Activated T-helper 1 cell treated with anti-CD3 and anti-CD28 coated beads, Interleukin-2, amount 50 U/mL, for 16 hours (primary cell): ENCODE results near the gene ANKRD33B.

Source experiments
- DNase-seq, 2 donors: peaks; one replicate each; pipeline ENCODE4 v3.0.0-alpha.2; 2020; ENCODE audit warnings: low read depth in 1 of 2, low spot score in 1 of 2

Gene ANKRD33B

DNA sequence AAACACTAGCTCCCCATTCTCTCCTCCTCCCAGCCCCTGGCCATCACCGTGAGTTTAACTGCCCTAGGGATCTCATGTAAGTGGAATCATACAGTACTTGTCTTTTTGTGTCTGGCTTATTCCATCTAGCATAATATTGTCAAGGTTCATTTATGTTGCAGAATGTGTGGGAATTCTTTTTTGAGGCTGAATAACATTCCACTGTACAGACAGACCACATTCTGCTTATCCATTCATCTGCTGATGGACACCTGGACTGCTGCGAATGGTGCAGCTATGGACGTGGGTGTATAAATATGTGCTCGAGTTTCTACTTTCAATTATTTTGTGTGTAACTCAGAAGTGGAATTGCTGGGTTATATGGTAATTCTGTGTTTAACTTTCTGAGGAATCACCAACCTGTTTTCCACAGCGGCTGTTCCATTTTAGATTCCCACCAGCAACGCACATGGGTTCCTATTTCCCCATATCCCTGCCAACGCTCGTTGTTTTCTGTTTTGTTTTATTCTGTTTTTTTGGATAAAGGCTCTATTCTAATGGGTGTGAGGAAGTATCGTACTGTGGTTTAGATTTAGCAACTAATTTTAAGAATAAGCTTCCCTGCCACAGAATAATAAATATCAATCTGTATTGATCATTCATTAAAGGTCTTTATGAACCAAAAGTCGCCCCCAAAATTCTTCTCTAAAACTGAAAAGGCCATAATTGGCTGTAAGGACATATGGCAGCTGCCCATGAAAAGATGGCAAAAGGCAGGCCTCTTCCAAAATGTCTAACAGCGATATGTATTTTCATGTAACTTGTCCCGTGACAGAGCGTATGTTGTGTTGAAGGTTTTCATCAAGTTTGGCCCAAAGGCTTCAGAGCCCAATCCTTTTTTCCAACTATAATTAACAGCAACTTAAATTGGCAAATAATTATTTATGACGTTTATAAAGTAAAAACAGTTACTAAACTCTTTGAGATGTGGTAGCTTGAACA, 126.9 kb downstream of the ANKRD33B start:
- DNase-seq, result no peak

DNA sequence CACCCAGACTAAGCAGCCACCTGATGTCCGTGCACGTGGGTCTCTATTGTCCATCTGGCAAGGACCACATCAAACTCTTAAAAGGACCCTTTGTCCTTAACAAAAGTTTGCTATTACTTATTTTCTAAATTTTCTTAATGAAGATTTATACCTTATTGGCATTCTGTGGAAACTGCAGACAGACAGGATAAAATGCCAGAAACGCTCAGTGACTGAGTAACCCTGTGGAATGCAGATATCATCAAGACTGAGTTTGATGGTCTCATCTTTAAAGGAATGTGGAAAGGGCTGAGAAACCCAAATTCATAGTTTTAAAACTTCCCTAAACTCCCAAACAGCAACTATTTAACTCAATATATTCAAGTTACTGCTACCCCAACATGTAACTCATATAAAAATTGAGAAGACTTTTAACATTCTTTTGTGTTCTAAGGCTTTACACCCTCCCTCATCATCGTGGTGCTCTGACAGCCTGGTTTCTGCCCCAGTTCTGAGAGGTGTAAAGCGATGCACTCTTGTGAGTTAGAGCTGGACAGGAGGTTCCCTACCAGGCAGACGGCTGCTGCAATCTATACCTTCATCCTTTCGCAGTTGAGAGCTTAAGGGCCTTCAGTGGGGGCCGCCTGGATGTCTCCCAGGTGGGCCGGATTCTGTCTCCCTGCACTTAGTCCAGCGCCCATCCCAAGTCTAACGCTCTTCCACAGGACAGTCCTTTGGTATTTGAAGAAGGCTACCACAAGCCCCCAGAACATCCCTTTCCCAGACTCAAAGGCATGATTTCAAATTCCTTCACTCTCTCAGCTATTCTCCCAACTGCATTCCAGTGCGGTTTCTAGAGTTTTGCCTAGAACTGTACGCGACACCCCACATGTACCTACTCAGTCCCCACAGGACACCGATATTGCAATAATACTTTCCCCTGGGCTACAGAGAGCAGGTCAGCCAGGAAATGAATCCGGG, 128.2 kb downstream of the ANKRD33B start:
- DNase-seq, result no peak

DNA sequence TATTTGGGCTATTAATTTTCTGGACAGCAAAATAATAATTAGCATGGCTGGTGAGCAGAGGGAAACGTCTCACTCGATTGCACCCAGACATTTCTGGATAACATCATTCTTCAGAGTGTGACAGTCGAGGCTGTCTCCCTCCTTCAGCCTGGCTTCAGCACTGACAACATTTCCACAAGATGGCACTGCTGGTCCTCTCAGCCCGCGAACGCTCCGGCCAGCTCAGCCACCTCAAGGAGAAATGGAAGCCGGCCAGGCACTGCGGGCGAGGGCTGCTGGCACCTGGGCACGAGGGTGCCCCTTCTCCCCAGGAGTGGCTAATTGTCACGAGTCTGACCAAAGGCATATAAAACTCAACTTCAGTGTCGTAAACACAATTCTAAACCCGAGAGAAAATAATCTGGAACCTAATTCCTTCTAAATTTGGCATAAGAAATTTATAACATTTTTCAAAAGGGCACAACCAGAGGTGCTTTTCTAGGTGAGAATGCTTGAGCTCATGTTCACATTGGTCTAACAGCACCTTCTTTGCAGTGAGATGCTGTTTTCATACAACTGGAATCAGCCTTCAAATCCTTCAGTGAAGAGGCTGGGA, 131.3 kb downstream of the ANKRD33B start:
- DNase-seq, result no peak

DNA sequence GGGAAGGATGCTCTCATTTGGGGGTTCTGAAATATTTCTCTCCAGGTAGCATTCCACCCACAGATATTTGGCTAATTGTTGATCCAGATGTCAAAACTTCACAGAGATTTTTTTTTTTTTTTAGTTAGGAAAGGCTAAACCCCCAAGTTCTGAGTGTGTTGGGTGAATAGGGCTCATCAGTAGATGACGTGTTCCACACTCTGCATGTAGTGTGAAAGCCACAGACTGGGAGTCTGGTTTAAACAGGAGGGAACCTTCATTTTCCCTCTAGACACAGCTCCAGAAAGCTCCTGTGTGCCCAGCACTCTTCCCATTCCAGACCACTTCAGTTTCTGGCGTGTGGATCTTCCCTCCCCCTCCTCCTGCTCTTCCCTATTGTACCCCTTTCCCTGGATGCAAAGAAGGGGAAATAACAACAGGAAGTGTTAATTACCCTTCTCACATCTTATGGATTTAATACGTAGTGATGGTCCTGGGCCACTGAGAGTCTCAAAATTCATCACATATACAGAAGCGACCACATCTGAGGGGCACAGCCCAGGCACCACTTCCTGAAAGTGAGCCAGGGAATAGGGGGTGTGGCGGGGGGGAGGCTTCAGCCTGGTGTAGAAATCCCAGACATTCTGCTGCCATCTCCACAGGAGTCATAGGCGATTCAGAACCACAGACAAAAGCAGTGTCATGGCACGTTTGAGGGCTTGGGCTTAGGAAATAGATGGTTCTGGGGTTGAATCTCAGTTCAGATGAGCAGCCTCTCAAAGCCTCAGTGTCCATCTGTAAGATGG, 132.1 kb downstream of the ANKRD33B start:
- no peak for DNase-seq

DNA sequence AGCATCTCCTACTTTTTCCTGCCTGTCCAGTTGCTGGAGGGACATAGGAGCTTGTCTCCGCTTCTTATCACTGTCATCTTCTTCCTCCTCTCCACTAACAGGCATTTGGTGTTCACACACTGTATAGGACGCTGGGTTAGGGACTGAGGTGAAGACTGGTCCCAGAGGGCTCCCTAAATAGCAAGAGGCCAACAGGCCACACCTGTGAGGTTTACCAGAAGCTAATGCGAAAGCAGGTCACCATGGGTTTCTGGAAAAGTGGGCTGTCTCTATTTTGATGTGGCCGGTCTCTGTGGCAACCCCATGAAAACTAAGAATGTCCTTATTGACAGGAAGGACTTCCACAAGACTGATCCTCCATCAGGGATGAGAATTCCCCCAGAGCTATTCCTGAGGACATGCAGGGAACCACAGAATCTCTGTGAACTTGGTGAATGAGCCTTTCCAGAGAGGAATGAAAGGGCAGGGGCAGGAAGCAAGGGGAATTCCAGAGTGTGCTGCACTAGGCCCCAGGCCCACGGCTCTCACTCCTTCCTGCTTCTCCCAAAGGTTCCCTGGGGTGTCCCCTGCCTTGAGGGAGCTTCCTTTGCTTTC, 135.5 kb downstream of the ANKRD33B start:
- DNase-seq, result no peak

DNA sequence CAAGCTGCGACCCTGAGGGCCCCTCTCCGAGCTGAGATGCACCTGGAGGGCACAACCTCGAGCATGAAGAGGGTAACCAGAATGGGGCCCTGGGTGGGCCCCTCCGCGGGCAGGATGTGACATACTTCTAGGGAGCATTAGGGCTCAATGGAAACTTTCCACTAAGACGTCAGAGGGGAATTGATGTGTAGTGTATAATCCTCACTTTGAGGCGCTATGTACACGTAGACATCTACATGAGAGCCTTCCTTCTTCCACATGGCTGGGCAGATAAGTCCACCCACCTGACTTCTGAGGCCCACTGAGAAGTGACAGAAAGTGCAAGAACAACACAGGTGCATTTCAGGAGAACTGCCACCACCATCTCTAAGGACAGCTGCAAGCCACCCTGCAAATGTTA, 136.1 kb downstream of the ANKRD33B start:
- DNase-seq, result no peak

DNA sequence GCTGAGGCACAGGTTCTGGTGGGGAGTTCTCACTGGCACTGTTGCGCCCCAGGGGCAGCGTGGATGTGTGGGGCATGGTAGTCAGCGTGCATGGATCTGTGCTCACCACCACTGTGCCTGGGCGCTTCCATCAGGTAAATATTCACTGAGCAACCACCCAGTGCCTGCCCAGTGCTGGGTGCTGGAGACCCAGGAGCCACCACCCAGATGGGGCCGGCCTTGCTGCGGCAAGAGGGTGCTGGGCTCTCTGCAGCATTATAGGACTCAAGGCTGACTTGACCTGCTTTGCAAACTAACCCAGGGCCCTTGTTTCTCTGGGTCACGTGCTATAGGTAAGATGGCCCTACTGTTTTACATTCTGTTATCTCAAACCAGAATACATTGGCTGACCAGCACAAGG, 136.6 kb downstream of the ANKRD33B start:
- no peak for DNase-seq

DNA sequence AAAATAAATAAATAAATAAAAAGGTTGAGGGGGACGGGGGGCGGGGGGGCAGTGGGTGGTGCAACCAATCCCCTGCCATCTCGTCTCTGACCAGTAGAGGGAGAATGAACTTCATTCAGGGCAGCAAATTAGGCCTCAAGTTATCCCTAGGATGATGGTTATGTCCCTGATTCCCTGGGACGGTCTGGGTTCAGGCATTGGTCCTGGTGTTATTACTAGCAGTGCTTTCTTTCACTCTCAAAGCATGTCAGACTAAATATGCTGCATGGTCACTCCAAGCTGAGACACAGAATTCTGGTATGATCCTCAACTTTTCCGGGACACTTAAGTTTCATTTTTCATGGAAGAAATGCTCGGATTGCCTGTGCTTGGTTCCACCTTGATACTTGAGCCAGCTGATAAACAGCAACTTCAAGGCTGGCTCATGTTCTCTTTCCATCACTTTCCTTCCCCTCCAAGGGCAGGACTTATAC, 137.7 kb downstream of the ANKRD33B start:
- DNase-seq, result no peak

DNA sequence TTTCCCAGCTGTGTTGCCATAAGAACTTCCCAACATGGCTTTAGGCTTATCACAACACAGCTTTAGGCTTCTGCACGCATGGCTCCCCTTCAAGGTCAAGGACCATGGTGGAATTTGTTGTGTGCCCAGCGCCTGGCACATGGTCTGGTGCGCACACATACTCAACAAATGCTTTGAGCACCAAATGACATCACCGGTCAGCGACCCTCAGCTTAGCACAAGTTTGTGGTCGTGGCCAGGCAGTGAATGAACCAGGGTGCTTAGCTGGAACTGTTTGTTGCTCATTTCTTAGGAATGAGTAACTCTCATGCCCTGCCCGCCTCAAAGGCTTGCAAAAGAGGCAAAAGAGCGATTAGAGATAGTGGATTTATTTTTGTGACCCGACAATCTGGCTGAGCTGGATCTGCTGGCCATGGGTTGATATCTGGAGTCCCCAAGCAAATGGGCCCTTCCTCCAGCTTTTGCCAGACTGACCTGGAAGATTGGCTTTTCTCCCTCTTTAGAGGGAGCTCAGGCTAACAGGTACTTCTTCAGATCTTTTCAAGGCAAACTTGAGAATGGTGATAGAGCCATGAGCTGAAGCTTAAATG, 138.3 kb downstream of the ANKRD33B start:
- DNase-seq, result no peak

DNA sequence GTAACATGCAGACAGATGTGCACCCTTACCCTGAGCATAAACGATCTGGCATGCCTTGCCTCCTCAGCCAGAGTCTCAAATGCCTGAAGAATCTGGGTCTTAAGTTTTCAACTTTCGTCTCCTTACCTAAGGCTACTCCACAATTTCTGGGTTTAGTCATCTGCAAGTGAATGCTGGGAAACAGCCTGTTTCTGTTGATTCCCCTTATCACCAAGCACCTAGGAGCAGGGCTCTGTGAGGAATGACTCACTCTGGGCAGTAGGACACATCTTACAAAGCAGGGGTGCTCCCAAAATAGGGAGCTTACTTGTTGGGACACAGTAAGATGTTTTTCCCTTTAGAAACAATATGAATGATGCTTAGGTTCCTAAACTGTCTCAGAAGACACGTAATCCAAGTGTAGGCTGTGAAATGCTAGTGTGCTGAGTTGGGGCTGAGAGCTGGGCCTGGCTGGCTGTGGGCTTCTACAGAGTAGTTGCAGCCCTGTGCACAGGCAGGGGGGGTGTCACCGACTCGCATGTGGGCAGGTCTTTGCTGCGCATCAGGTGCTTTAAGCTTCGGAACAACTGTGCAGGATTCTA, 139.1 kb downstream of the ANKRD33B start:
- no peak for DNase-seq

DNA sequence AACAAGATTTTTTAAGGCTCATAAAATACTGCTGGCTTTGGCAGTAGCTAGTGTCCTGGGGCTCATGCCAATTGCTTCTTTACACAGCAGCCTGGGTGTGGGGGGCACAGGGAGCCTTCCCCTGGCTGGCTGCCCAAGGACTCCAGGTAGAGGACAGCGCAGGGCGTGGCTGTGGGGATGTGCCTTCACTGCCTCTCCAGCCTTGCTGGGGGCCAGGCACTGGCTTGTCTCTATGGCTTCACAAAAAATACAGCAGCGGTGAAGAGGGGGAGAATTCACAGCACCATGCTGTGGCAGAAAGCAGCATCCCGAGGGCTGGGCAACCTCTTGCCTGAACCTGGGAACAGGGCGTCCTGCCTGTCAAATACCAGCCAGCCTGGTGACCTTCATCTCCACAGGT, 139.8 kb downstream of the ANKRD33B start:
- no peak for DNase-seq

DNA sequence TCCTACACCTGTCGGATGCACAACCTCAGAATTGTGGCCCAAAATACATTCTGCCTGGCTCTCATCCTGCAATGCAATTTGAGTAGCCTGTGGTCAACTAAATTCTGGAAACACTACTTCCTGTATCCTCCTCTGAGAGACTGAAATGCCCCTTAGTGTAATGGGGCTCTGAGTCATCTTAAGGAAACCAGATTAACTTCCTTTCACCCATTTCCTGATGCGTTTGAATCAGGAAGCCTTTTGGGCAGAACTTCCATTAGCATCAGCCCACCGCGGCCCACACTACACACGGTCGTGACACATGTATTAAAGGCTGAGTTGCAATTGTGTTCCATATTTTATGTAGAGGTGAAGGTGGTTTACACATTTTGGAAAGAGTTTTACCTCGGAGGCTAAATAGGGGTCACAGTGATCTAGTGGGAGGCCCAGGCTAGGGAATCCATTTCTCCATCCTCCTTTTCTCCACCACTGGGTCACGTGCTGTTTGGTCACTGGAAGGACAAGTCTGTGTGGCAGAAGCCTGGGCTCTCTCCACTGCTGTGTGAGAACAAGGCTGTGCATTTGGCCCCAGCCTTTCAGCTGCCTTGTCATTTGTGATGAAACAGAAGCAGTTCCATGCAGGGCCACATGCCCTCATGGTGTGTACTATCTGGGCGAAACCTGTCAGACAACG, 141.2 kb downstream of the ANKRD33B start:
- DNase-seq, result no peak

DNA sequence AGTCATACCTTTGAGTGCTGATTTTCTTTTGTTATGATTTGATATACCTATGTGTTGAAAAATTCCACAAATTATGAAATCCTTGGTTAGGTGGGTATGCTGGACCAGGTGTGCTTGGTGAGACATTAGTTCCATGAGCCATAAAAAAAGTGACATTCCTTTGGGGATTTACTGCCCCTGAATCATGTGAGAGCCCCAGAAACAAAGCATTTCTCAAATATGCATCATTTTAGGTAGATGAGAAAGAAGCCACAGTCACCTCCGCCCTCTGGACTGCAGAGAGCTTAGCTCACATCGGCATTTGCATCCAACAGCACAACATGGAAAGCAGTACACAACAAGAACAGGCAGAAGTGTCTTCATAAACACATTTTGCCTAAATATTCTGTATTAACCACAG, 141.9 kb downstream of the ANKRD33B start:
- DNase-seq, result no peak

DNA sequence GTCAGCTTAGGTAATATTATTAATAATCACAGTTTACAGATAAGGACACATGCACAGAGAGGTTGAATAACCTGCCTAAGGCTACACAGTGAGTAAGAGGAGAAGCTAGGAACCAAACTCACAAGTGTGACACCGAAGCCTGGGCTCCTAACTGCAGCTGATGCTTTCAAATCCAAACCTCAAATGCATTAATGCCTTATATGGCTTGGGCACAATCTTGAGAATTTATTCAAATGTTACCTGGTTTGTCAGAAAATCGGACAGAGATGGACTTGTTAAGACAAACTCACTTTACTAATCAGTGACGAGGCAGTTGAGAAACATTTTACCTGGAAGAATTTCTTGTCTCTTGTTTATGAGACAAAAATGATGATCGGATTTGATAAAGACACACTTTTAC, 142.5 kb downstream of the ANKRD33B start:
- DNase-seq, result no peak
